ENCODE results near the gene KNTC1.

The KNTC1 gene

GRCh38 chr12:122519418-122519817 is 7.6 kb upstream of the KNTC1 start:
- H3K4me1 Mint-ChIP-seq (ENCODE audit: low read depth) = peaks cover 72% of the 10 kb centered on the region
- no peak overlapping the region for H3K4me3 Mint-ChIP-seq
- H3K36me3 Mint-ChIP-seq (ENCODE audit: low read depth) = peaks cover 95% of the 10 kb centered on the region
- no peaks in the 10 kb centered on the region for H3K27me3 Mint-ChIP-seq
- DNase-seq = no peak
- H3K27ac Mint-ChIP-seq = peak overlapping the region; percentile 82
- H3K9me3 Mint-ChIP-seq = no peaks in the 10 kb centered on the region

DNA sequence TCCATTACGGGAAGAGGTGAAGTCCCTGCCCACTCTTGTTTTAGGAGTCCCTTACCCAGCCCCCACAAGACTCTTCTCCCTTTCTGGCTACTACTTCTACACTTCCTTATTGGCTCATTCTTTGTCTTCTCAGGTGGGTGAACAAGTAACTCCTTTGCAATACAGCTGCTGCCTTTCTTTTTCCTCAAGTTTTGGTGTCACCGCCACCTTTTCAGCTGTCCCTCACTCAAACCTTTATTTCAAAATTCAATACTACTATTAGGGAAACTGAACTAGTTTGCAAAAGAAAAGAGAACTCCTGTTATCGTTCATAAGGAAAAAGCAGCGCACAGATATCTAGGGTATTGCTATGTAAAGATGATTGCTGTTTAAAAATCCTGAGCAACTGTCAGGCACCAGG is 6.4 kb upstream of the KNTC1 start:
- Mint-ChIP-seq H3K36me3 (ENCODE audit: low read depth) (peaks cover 95% of the 10 kb centered on the region), H3K4me3 (no peak overlapping the region), H3K27me3 (no peaks in the 10 kb centered on the region), H3K27ac (peak overlapping the region; percentile 60), H3K4me1 (ENCODE audit: low read depth) (peaks cover 66% of the 10 kb centered on the region), H3K9me3 (no peaks in the 10 kb centered on the region)
- DNase-seq = no peak

GRCh38 chr12:122523280-122523679 is 3.8 kb upstream of the KNTC1 start:
- Mint-ChIP-seq H3K27me3 (no peaks in the 10 kb centered on the region), H3K36me3 (ENCODE audit: low read depth) (peaks cover 69% of the 10 kb centered on the region), H3K4me1 (ENCODE audit: low read depth) (peaks cover 52% of the 10 kb centered on the region), H3K4me3 (peak overlapping the region; percentile 95), H3K9me3 (no peaks in the 10 kb centered on the region), H3K27ac (peak overlapping the region; percentile 94)
- no peak for DNase-seq

DNA sequence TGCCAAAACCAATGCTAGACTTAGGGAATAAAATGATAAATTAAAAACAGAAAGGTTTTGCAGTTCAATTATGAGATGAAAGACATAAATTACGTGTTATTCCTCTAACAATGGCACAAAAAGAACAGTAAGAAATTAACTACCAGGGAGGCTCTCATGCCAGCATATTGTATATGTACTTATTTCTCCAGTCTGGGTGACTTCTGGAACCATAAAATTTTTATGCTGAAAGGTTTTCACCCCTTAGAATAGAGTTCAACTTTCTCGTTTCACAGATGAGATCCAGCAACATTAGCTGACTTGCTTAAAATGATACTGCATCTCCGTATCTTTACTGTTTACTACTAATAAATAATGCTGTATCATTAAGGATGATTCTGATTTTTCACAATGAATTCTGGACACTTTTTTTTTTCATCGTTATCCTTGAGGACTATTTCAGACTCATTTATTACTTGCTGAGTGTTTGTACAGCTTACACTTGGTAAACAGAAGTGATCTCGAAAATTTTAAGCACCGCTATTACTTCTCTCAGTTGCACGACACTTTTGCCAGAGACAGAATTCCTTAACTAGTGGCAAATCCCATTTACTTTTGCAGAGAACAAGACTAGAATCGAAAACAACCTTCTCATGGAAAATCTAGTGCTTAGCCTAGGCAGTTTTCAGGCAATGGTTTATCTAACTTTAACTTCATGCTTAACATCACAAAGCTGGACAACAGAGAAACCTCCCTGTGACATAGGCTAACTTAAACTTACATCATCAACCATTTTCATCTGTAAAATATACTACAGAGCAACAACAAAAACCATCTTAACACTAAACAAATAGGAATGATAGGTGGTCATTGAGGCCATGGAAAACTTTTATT is 3.0 kb upstream of the KNTC1 start:
- peak overlapping the region; percentile 94 for H3K27ac Mint-ChIP-seq
- H3K9me3 Mint-ChIP-seq = no peaks in the 10 kb centered on the region
- H3K36me3 Mint-ChIP-seq (ENCODE audit: low read depth) = peaks cover 61% of the 10 kb centered on the region
- H3K4me3 Mint-ChIP-seq = peak overlapping the region; percentile 95
- DNase-seq = no peak
- no peaks in the 10 kb centered on the region for H3K27me3 Mint-ChIP-seq
- peaks cover 45% of the 10 kb centered on the region for H3K4me1 Mint-ChIP-seq (ENCODE audit: low read depth)

DNA sequence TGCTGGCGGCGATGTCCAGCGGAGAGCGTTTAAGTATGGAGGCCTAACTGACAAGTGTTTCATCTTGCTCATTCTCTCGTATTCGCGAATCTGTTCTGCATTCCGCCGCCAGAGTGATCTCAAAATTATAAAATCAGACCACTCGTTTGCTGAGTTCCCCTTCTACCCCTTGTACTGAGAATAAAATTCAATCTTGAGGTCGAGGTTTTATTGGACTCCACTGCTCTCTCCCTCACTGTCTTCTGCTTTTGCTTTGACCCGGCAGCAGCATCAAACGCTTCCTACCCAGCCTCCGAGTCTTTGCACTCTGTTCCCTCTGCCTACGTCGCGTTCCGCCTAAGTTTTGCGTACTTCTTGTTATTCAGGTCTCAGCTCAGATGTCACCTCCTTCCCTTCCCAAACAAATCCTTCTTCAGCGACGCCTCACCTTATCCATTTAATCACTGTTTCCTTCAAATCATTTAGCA is 462 bp downstream of the KNTC1 start:
- DNase-seq = no peak
- no peak overlapping the region for H3K27ac Mint-ChIP-seq
- no peaks in the 10 kb centered on the region for H3K9me3 Mint-ChIP-seq
- H3K4me1 Mint-ChIP-seq (ENCODE audit: low read depth) = peaks cover 29% of the 10 kb centered on the region
- H3K36me3 Mint-ChIP-seq (ENCODE audit: low read depth) = peaks cover 43% of the 10 kb centered on the region
- no peak overlapping the region for H3K4me3 Mint-ChIP-seq
- no peaks in the 10 kb centered on the region for H3K27me3 Mint-ChIP-seq

- H3K9me3 Mint-ChIP-seq = no peaks in the 10 kb centered on the region
- H3K27ac Mint-ChIP-seq = peak overlapping the region; percentile 40
- no peak overlapping the region for H3K4me3 Mint-ChIP-seq
- H3K27me3 Mint-ChIP-seq = no peaks in the 10 kb centered on the region
- H3K36me3 Mint-ChIP-seq (ENCODE audit: low read depth) = peaks cover 45% of the 10 kb centered on the region
- DNase-seq = no peak
- peaks cover 21% of the 10 kb centered on the region for H3K4me1 Mint-ChIP-seq (ENCODE audit: low read depth)
Observed at GRCh38 chr12:122528582-122528981, 1.5 kb downstream of the KNTC1 start.

DNA sequence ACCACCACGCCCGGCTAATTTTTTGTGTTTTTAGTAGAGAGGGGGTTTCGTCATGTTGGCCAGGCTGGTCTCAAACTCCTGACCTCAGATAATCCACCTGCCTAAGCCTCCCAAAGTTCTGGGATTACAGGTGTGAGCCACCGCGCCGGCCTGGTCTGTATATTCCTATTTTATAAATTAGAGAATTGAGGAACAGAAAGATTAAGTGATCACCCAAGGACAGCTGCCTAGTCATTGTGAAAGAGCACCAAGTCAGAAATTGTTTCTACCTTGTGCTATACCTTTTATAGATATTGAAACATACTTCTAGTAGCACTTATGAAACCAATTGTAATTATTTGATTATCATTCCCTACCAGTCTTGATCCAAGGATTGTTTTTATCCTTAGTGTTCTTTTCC is 1.9 kb downstream of the KNTC1 start:
- Mint-ChIP-seq H3K36me3 (ENCODE audit: low read depth) (peaks cover 45% of the 10 kb centered on the region), H3K27ac (peak overlapping the region; percentile 40), H3K4me1 (ENCODE audit: low read depth) (peaks cover 17% of the 10 kb centered on the region), H3K27me3 (no peaks in the 10 kb centered on the region), H3K9me3 (no peaks in the 10 kb centered on the region), H3K4me3 (no peak overlapping the region)
- no peak for DNase-seq

- Mint-ChIP-seq H3K27me3 (no peaks in the 10 kb centered on the region), H3K4me3 (no peak overlapping the region), H3K4me1 (ENCODE audit: low read depth) (peaks cover 11% of the 10 kb centered on the region), H3K9me3 (no peaks in the 10 kb centered on the region), H3K36me3 (ENCODE audit: low read depth) (peaks cover 76% of the 10 kb centered on the region), H3K27ac (no peak overlapping the region)
- no peak for DNase-seq
Observed at GRCh38 chr12:122533856-122534255, 6.8 kb downstream of the KNTC1 start.

DNA sequence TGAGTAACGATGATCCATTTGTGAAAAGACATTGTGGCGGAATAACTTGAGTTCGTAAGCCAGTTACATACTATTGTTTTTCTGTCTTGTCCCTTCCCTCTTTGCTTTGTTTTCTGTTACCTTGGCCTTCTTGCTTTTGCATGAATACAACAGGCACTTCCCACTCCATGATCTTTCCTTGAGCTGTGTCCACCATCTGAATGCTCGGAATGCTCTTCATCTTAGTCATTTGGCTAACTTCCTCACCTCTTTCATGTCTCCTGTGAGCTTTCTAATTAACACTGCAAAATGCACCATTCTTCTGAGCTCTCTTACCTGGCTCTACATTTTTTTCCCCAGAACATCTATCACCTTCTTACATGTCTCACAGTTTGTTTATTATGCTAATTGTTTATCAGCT is 10.0 kb downstream of the KNTC1 start:
- Mint-ChIP-seq H3K4me3 (no peak overlapping the region), H3K9me3 (no peaks in the 10 kb centered on the region)

GRCh38 chr12:122538496-122538895 is 11.4 kb downstream of the KNTC1 start:
- Mint-ChIP-seq H3K27me3 (no peaks in the 10 kb centered on the region), H3K36me3 (ENCODE audit: low read depth) (peaks cover 85% of the 10 kb centered on the region), H3K4me1 (ENCODE audit: low read depth) (no peaks in the 10 kb centered on the region), H3K9me3 (no peaks in the 10 kb centered on the region), H3K27ac (no peak overlapping the region), H3K4me3 (no peak overlapping the region)
- no peak for DNase-seq

More for the DNA sequence above, 10.0 kb downstream of the KNTC1 start:
- H3K36me3 Mint-ChIP-seq (ENCODE audit: low read depth) = peaks cover 88% of the 10 kb centered on the region
- H3K27me3 Mint-ChIP-seq = no peaks in the 10 kb centered on the region
- H3K27ac Mint-ChIP-seq = no peak overlapping the region
- DNase-seq = no peak
- no peaks in the 10 kb centered on the region for H3K4me1 Mint-ChIP-seq (ENCODE audit: low read depth)

DNA sequence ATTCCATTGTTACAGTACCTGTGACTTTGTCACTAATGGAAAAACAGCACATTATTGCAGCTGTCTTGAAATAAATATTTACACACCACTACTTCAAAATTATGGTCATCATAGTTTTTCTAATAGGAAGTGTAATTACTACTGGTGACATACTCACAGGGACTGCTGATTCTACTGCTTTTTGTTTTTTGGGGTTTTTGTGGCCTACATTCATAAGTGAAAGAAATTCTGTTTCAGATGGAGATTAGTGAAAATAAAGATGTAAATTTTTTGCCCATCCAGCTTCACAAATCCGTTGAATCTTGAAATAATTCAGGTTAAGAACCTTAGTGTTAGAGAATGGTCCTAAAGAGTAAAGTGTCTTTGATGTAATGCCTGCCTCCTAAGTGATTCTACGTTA is 17.5 kb downstream of the KNTC1 start:
- peaks cover 76% of the 10 kb centered on the region for H3K36me3 Mint-ChIP-seq (ENCODE audit: low read depth)
- H3K4me3 Mint-ChIP-seq = no peak overlapping the region
- no peak overlapping the region for H3K27ac Mint-ChIP-seq

GRCh38 chr12:122545855-122546254 is 18.8 kb downstream of the KNTC1 start:
- no peaks in the 10 kb centered on the region for H3K9me3 Mint-ChIP-seq
- H3K4me3 Mint-ChIP-seq = no peak overlapping the region
- no peaks in the 10 kb centered on the region for H3K27me3 Mint-ChIP-seq
- no peaks in the 10 kb centered on the region for H3K4me1 Mint-ChIP-seq (ENCODE audit: low read depth)
- H3K27ac Mint-ChIP-seq = no peak overlapping the region
- DNase-seq = no peak
- H3K36me3 Mint-ChIP-seq (ENCODE audit: low read depth) = peaks cover 80% of the 10 kb centered on the region

More for the DNA sequence above, 17.5 kb downstream of the KNTC1 start:
- no peaks in the 10 kb centered on the region for H3K4me1 Mint-ChIP-seq (ENCODE audit: low read depth)
- H3K9me3 Mint-ChIP-seq = no peaks in the 10 kb centered on the region
- no peaks in the 10 kb centered on the region for H3K27me3 Mint-ChIP-seq
- DNase-seq = no peak

DNA sequence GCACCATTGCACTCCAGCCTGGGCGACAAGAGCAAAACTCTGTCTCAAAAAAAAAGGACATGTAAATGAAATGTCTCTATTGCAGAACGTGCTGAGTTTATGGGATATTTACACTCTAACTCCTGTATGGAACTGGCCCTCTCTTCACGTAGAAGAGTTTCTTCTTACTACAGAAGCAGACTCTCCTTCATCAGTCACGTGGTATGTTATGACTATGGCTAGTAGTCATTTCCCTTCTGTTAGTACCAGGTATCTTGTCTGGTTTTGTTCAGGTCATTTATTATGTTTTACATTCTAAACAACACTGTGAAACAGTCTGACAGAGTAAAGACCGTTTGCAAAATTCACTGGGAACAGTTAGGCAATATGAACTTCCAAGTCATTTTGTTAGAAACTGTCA is 20.3 kb downstream of the KNTC1 start:
- DNase-seq = no peak
- Mint-ChIP-seq H3K9me3 (no peaks in the 10 kb centered on the region), H3K4me3 (no peak overlapping the region), H3K27ac (no peak overlapping the region), H3K36me3 (ENCODE audit: low read depth) (peaks cover 85% of the 10 kb centered on the region), H3K27me3 (no peaks in the 10 kb centered on the region), H3K4me1 (ENCODE audit: low read depth) (no peaks in the 10 kb centered on the region)

DNA sequence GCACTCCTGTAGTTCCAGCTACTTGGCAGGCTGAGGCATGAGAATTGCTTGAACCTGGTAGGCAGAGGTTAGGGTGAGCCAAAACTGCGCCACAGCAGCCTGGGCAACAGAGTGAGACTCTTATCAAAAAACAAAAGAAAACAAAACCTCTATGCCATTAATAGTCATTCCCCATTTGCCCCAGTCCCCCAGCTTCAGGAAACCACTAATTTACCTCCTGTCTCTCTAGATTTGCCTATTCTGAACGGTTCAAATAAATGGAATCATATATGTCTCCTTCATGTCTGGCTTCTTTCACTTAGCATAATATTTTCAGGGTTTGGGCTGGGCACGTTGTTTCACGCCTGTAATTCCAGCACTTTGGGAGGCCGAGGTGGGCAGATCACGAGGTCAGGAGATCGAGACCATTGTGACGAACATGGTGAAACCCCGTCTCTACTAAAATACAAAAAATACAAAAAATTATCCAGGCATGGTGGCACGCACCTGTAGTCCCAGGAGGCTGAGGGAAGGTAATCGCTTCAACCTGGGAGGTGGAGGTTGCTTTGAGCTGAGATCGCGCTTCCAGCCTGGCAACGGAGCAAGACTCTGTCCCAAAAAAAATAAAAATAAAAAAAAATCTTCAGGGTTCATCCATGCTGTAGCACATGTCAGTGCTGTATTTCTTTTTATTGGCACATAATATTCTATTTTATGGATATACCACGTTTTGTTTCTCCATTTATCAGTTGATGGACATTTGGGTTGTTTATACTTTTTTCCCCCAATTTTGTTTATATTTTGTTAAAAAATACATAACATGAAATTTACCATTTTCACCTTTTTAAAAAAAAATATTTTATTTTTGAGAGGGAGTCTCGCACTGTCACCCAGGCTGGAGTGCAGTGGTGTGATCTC is 31.9 kb downstream of the KNTC1 start:
- H3K9me3 Mint-ChIP-seq = no peaks in the 10 kb centered on the region
- no peak for DNase-seq
- peaks cover 6% of the 10 kb centered on the region for H3K4me1 Mint-ChIP-seq (ENCODE audit: low read depth)
- H3K36me3 Mint-ChIP-seq (ENCODE audit: low read depth) = peaks cover 92% of the 10 kb centered on the region
- H3K27me3 Mint-ChIP-seq = no peaks in the 10 kb centered on the region
- no peak overlapping the region for H3K4me3 Mint-ChIP-seq
- H3K27ac Mint-ChIP-seq = peak overlapping the region; percentile 71

DNA sequence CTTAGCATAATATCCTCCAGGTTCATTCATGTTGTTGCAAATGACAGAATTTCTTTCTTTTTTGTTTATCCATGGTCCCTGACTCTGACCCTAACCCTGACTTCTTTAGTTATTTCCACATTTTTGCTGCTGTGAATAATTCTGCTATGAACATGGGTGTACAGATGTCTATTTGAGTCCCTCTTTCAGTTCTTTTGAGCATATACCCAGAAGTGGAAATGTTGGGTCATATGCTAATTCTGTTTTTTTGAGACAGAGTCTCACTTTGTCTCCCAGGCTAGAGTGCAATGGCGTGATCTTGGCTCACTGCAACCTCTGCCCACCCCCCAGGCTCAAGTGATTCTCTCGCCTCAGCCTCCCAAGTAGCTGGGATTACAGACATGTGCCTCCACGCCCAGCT is 33.1 kb downstream of the KNTC1 start:
- Mint-ChIP-seq H3K36me3 (ENCODE audit: low read depth) (peaks cover 87% of the 10 kb centered on the region), H3K4me1 (ENCODE audit: low read depth) (peaks cover 6% of the 10 kb centered on the region), H3K27ac (peak overlapping the region; percentile 5), H3K27me3 (no peaks in the 10 kb centered on the region), H3K4me3 (no peak overlapping the region), H3K9me3 (no peaks in the 10 kb centered on the region)
- no peak for DNase-seq

Data from activated T-cell treated with anti-CD3 and anti-CD28 coated beads, Interleukin-2, amount 50 U/mL, for 24 hours (primary cell).